Embryonic facial prominence (tissue), 1 donor: ENCODE results near the gene SLC22A17.
A peak's percentile ranks its signal among the peaks of the same experiment; 100 is the strongest.

Experiments
- DNase-seq: peaks from one replicate; pipeline ENCODE4 v3.0.0-alpha.2; 2016; ENCODE audit errors: extremely low spot score

The SLC22A17 gene

DNA sequence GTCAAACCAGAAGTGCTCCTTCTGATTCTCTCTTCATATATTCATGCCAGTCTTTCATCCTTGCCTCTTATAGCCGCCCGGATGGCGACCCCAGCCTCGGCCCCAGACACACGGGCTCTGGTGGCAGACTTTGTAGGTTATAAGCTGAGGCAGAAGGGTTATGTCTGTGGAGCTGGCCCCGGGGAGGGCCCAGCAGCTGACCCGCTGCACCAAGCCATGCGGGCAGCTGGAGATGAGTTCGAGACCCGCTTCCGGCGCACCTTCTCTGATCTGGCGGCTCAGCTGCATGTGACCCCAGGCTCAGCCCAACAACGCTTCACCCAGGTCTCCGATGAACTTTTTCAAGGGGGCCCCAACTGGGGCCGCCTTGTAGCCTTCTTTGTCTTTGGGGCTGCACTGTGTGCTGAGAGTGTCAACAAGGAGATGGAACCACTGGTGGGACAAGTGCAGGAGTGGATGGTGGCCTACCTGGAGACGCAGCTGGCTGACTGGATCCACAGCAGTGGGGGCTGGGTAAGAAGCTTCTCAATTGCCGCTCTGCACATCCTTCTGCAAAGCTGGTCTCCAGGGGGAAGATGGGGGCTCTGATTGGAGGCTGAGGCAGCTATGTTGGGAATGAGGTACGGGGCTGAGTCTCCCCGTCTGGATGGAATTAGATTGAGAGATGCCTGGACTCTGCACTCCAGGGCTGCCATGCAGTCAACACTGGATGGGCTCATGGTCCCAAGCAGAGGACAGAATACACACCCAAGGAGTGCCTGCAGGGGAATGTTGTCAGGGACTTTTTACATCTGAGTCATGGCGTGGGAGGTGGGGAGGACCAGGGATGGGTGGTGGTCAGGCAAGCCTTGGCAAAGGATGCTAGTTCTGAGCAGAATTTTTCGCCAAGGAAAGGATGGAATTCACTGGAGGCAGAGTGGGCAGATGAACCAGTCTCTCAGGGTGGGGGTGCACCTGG lies 44.7 kb downstream of the SLC22A17 start:
- DNase-seq = no peak

DNA sequence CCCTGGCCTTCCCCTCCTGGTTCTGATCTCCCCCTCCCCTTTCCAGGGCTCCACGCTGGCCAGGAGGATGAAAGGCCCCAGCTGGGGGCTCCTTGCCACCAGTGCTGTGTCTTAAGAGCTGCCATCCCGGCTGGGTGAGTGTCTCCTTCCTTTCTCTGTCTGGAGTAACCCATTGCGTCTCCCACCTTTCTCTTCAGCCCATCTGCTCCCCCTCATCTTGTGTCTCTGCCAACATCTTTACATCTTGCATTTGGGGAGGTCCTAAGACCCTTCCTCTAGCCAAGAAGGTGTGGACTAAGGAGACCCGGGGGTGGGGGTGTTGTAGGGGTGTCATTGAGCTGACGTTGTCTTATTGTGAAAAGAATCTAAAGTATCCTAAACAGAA lies 45.5 kb downstream of the SLC22A17 start:
- DNase-seq = no peak

DNA sequence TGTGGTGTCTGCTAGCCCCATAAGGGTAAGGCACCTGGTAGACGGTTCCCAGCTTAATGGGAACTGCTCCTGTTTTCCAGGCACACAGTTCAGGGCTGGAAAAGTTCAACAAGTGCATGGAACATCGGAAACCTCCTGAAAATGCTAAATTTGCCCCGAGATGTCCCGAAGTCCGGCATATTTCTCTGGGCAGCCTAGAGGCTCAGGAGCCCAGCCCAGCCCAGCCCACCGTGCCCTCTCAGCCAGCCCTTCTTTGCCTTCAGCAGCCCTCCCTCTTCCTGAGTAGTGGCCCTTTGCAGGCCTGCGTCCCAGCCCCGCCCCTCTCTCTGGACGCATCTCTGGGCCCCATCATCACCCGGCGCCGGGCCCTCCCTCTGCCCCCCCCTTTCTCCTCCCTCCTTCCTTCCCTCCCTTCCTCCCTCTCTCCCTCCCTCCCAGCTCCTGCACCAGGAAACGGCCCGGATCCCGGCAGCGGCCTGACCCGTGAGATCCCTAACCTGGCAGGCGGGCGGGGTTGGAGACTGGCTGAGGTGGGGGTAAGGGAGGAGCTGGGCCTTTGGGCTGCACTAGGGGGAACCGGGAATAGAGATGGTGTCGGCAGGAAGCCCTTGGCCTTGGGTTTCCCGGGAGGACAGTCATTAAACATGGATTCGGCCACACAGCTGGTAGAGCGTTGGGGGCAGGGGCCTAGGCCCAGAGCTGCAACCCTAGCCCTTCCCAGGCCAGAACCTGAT lies 46.1 kb downstream of the SLC22A17 start, which contains the start of gene BCL2L2:
BCL2L2 (plus strand) TSS at position 422 of the 734 bp plus-strand sequence. CDS start 935 bp downstream, outside the sequence.
- DNase-seq = peak; percentile 84

DNA sequence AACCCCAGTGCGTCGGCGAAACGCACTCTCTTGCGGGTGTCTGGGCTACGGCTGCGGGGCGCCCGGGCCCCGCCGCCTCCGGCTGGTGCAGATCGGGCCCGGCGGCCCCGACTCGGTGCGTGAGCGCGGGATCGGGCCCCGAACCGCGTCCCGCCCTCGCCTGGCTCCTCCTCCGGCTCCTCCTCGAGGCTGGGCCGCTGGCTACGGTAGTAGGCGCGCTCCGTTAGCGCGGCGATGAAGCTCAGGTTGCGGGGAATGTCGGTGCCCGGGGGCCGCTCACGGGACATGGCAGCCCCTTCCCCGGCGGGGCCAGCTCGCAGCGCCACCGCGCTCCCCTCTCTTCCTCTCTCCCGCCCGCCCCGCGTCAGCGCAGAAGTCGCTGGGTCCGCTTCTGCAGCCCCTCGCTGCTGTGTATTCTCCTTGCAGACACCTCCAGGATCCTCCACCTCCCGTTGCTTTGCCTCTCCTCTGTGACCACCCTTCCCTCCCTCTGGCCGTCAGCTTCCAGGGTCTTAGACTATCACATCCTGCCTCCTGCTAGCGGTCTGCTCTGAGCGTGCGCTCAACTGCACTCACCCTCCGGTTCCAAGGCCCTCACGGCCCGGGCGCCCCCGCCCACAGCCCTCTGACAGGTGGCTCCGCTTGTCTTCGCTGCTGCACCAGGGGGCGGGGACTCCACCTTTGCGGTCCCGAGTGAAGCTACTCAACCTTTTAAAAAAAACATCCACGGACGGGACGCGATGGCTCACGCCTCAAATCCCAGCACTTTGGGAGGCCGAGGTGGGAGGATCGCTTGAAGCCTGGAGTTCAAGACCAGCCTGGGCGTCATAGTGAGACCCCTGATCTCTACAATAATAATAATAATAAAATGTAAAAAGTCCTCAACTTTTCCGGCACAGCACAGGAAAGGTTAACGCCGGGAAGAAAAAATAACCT lies 50.1 kb downstream of the SLC22A17 start, which contains the start of gene PPP1R3E:
PPP1R3E (minus strand) TSS at position 570 of the 936 bp plus-strand sequence; CDS start at position 287, 283 bp downstream.
- peak; percentile 18 for DNase-seq

DNA sequence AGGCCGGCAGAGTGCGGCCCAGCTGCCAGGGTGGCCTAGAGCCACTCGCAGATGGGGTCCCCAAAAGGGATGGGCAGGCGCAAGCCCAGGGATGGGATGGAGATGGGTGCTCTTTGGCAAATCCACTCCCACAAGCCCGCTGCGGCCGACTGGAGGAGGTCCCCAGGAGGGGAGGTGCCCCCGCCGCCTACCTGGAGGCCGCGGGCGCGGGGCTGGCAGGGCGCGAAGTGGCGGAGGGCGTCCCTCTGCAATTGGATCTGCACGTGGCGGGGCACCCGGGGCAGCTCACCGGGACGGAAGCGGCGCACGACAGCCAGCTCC lies 50.8 kb downstream of the SLC22A17 start:
- DNase-seq = no peak

DNA sequence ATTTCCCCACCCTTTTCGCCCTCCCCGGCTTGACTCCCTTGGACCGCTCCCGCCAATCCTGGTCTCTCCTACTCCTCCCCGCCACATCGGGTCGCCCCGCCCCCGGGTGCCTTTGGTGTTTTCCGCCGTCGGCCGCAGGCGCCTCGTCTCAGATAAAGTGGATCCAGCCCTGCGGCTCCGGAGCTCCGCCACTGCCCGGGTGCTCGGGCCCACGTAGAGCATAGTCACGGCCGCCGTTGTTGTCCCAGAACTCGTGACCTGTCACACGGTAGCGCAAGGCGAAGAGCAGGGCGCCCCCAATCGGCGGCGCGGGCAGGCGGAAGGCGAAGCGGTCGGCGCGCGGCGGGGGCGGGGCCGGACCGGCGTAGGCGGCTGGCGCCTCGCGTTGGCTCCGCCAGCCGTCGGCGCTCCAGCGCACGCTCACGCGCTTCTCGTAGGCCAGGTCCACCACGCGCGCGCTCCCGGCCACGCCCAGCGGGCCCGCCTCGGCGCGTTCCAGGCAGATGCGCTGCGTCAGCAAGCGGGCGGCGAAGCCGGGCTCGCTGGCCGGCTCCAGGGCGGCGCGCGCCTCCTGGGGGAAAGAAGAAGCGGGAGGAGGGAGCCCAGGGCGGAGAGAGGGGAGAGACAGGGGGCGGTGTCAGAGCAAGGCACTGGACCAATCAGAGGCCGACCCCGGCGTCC lies 51.3 kb downstream of the SLC22A17 start:
- DNase-seq = peak; percentile 96

DNA sequence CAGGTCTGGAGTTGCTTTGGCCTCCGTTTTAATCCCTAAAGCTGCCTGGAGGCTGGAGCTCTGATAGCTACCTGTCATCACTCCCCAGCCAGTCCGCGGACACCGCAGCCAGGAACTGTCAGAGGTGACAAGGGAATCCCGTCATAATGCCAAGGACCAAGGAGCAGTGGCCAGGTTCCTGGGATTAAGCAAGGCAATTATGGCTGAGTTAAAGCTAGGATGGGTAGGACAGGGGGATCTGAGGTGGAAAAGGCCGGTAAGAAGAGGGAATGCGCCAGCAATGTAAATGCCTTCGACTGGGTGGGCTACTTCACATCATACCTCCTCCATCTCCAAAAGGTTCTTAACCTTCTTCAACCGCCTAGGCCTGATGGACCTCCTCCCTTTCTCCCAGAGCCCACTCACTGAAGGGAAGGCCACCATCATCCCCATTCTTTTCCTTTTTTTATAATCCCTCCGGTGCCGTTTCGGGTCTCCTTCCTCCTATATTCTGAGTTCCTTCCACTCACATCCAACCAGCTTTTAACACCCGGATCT lies 51.9 kb downstream of the SLC22A17 start:
- no peak for DNase-seq

DNA sequence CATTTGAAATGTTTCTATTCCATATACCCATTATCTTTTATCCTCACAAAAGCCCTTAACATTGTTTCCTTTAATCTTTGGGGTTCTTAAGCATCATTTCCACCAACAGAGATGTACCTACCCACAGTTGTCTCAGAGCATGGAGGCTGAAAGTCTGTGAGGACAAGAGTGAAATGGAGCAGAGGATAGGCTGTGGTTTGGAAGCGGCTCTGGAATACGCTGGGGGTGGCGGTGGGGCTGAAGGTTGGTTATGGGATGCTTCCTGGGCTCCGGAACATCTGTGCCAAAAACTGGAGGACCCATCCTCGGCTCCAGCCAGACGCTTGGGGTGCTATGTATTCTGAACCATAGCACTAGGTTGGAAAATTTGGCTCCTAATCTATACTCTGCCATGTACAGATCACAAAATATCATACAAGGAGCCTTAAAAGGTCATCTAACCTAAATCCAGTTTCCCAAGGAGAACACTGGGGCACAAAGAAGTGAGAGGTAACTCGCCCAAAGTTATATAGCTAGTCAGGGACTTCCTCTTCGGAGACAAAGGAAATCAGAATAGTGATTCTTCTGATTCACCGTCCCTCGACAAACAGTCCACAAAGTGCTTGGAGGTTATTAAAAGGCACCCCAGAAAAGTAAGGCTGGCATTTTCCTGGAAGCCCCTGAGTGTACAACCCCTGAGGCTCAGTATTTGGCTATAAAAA lies 52.6 kb downstream of the SLC22A17 start:
- DNase-seq = no peak

DNA sequence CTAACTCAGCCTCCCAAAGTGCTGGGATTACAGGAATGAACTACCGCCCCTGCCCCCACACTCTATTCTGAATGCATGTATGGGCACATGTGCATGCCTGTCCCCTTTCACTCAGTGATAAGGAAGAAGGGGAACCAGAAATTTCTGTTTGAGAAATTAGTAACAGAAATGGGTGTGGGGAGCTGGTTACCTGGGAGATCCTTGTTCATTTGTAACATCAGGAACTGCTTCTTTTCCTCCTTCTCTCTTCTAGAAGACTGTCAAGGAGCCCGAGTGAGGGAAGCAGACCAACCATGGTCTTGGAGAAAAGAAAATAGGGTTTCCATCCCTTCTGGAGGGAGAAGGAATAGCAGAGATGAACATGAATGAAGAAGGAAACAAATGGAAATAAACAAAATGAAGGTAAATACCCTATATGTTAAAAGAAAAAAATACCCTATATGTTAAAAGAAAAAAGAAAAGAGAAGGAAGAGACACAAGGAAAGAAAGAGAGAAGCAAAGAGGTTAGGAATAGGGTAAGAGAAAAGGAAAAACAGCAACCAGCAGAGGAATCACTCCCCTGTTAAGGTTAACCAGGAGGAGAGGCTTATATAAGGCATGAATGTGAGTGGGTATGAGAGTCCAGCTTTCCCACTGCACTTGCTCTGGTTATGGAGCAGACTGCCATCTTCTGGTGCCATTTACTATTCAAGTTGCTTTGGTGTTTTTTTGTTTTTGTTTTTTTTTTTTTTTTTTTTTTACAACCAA lies 53.3 kb downstream of the SLC22A17 start:
- DNase-seq = no peak

DNA sequence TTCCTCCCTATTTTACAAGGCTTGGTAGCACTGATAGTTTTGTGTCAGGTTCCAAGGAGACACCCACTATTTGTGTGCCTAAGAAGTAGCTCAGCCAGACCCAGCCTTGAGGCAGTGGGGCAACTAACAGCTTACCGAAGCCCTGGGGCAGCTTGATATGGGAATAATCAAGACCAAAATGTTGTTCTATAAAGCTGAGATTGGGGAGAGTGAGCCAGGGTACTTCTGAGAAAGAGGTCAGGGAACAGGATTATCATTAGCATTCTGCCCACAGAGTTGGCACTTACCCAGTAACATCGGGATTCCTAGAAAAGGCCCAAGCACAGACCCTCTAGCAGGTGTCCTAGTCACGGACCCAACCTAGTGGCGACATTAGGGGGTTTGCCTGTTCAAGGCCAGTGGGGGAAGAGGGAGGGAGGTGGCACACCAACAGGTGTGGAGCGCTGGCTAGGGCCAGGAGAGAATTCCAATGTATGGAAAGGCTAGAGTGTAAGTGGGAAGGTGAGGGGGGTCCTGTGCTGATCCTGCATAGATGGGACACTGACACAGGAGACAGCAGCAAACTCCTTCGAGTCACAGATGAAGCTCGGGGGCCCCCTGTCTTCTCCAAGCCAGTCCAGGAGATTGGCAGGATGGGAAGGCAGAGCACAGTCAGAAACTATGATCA lies 54.9 kb downstream of the SLC22A17 start:
- DNase-seq = no peak

DNA sequence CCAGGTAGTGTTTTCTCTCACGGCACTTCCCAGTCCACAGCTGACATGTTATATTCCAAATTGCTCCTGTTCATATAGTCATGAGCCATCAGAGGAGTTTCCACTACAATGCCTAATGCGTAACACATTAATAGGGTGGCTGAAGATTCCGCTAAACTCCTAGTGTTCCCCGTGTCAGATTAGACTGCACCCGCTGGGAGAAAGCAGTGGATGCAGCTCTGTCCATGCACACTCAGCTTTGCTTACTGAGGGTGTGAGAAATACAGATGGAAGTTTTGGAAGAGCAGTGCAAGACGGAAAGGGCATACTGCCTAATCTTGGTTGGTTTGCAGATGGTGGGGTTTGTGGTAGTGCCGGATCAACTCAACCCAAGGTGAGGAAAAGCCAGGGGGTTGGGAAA lies 55.6 kb downstream of the SLC22A17 start:
- no peak for DNase-seq
